GM19035 (cell line): Measurements from ENCODE around the gene LRRC15.

Source experiments
- ATAC-seq: cut with Tn5 transposase; IDR thresholded peaks from one replicate; pipeline ENCODE4 v1.9.1; 2021; ENCODE audit not compliant: unreplicated experiment

Gene LRRC15

DNA sequence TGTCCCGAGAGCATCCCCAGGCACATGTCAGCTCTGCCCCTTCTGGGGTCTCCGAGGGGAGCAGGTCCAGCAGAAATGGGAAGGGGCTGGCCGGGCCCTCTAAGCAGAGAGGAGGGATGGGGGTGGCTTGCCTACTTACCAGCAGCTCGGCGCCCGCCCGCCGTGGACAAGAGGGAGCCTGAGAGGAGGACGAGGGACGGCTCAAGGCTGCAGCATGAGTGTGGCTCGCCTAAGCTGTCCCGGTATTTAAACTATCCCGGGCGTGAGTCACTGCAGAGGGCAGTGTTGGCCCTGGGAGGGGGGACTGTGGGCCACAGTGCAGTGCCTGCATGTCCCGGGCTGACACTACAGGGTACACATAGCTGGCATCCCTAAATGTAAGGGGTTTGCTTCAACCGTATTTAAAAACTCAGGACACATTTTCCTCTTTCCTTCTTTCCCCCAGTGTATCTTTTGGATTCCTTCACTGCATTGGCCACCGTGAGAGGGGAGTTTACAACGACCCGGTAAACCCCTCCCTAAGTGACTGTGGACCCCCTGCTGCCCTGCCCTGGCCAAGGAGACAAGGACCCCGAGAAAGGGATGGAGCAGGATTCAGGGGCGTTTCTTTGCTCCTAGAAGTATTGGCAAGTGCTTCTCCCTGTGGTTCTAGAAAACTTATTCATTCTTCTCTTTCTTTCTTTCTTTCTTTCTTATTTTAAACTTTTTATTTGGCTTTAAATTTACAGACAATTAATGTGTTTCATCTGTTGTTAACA lies at the start of gene LRRC15:
TSS of gene LRRC15 (minus strand) at position 222 of the 758 bp plus-strand sequence. CDS start 8,700 bp downstream, outside the sequence.
- no peak for ATAC-seq

DNA sequence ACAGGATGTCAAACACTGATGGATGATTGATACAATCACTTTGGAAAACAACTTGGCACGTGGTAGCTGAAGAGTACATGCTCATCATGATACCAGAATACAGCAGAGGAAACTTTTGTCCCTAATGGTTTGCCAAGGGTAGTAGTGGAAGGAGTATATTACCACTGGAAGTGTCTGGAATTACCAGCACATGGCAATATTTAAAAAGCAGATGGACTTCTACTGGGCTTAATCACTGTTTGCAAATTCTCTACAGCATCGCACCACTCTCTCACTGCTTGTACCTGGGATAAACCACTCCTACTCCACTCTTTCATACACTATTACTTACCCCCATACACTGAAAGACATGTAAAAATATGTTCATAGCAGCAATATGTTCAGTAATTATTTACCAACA lies 49.1 kb upstream of the LRRC15 start:
- no peak for ATAC-seq

- no peak for ATAC-seq
Measured at GRCh38 chr3:194407423-194407822, 37.9 kb upstream of the LRRC15 start.

DNA sequence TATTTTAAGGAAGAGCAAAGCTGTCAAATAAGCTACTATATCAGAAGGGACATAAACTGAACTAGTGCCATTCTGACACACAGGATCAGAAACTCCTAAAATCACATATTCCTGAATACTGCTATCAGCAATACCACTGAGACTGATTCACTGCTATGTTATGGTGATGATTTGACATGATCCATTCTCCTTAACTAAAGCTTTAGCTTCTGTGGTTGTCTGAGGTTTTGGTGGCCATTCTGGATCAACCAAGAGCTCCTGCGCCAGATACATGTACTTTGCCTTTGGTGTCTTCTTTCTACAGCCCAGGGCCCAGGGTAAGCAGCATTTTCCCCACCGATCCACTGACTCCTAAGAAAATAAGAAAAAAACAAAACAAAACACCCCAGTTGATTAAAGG lies 36.2 kb upstream of the LRRC15 start:
- no peak for ATAC-seq

DNA sequence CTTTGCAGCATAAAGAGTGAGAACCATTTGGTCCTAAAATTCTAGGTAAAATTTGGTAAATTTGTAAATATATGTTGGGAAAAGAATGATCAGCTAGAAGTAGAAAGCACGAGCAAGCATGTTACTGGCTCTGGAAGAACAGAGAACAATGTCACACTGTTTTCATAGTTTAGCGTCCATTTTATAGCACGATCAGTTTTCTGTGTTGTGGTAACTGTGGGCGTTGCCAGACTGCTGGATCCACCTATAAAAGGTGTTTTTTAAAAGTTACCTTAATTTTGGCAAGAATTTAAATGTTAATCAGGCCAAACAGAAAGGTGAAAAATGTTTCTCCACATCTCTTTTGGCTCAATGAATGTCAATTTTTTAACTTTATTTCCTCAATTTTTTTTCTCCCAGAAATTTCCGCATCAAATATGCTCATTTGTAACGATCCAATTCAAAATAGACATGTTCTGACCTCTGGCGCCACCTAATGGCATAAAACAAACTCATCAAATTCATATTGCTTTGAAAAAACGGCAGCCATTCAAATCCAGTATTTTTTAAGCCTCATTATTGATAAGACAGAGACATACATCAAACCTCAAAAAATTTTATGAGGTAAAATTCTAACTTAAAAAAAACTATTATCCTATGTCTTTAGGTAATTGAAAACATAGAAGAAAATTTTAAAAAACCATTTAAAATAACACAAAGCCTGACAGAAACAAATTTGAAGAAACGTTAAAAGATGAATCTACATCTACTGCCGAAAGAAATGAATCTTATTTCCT lies 35.0 kb upstream of the LRRC15 start:
- ATAC-seq = no peak

- no peak for ATAC-seq
Measured at GRCh38 chr3:194401868-194402329, 32.4 kb upstream of the LRRC15 start.

GRCh38 chr3:194401346-194401745 lies 31.8 kb upstream of the LRRC15 start:
- no peak for ATAC-seq

DNA sequence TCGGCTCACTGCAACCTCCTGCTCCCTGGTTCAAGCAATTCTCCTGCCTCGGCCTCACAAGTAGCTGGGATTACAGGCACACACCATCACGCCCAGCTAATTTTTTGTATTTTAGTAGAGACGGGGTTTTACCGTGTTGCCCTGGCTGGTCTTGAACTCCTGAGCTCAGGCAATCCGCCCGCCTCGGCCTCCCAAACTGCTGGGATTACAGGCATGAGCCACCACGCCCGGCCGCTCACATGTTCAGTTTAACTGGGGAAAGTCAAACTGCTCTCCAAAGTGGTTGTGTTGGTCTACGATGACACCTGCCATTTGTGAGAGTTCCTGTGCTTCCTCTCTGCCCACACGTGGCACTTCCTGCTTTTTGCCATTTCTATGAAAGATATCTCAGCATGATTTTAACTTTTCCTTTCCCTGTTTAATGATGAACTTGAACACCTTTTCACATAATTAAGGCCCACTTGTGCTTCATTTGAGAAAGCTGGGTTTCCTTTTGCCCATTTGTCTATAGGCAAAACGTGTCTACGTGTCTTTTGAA lies 30.4 kb upstream of the LRRC15 start:
- no peak for ATAC-seq

DNA sequence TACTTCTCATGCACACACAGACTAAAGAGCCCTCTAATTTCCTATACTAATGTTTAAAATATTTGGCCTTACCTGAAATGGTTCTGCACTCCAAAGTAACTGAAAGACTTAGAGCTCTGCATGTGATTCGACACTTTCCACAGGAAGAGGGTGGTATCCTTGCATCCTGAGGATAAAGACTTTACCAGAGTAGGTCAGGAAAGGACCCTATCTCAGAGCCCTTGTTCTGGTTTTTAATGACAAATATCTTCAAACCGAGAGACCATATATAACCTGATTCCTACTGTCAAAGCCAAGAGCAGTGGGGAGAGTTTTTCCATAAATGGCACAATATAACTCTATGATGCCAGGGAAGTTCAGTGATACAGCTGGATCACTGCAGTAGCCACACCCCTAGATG lies 29.6 kb upstream of the LRRC15 start, which contains the start of gene GP5:
TSS of gene GP5 (minus strand) at position 101 of the 400 bp plus-strand sequence. CDS start 984 bp downstream, outside the sequence.
- ATAC-seq = no peak

- no peak for ATAC-seq
Measured at GRCh38 chr3:194397757-194398312, 28.3 kb upstream of the LRRC15 start.

- no peak for ATAC-seq
Measured at GRCh38 chr3:194396859-194397756, 27.6 kb upstream of the LRRC15 start.

DNA sequence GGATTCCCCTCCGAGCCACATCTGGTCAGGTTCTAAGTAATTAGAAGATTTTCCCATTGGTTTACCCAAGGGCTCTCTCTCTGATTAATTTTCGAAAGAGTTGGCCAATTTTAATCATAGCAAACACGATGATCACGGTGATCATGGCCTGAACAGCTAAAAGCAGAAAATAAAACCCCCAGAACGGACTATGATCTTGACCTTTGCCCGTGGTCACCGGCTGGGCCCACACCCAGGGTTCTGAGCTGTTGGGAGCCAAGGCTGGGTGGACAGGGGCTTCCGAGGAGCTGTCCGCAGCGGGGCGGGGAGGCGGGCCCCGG lies 27.0 kb upstream of the LRRC15 start:
- ATAC-seq = no peak

- no peak for ATAC-seq
Measured at GRCh38 chr3:194395778-194396538, 26.4 kb upstream of the LRRC15 start.

DNA sequence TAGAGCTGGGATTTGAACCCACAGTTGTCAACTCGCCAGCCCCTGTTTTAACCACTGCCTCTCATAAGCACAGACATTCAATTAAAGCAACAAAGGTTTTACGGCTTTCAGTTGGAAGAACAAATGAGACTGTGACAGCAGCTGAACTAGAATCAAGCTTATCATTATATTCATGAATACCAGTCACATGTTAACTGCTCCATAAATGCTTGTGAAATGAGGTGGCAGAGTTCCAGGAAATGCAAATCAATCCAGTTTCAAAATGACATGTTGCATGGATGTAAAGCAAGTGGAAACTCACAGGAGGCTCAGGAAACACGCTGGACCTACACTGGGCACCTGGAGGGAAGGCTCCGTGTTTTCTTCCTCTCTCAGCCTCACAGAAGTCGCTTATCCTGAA lies 25.7 kb upstream of the LRRC15 start:
- no peak for ATAC-seq

DNA sequence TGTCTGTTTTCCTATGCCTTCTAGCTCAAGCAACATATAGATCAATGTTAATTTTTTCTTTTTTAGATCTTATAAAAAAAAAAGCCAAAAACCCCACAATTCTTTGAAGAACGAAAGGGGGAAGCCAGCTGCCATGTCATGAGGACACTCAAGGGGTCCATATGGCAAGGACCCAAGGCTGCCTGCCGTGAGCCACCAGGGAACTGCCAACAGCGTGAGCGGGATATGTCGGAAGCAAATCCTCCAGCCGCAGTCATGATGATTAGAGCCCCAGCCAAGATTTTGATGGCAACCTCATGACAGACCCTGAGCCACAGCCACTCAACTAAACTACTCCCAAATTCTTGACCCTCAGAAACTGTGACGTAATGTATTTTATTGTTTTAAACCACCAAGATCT lies 23.0 kb upstream of the LRRC15 start:
- no peak for ATAC-seq

- no peak for ATAC-seq
Measured at GRCh38 chr3:194390835-194391234, 21.3 kb upstream of the LRRC15 start.

DNA sequence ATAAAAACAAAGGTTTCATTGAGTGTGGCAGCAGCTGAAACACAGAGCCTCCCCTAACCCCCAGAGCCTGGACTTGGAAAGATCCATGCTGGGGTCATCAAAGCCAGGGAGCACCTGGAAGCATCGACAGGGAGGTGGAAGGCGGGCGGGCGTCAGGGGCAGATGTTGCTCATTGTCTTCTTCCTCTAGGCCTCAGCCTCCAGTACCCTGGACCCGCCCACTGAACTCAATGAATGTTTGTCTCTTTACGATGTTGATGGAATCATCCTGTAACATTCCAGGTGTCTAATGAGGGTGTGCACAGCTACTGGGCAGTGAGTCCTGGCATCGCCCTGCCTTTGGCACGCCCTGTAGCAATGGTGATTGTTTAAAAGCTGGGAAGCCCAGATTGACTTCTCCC lies 19.7 kb upstream of the LRRC15 start:
- no peak for ATAC-seq

DNA sequence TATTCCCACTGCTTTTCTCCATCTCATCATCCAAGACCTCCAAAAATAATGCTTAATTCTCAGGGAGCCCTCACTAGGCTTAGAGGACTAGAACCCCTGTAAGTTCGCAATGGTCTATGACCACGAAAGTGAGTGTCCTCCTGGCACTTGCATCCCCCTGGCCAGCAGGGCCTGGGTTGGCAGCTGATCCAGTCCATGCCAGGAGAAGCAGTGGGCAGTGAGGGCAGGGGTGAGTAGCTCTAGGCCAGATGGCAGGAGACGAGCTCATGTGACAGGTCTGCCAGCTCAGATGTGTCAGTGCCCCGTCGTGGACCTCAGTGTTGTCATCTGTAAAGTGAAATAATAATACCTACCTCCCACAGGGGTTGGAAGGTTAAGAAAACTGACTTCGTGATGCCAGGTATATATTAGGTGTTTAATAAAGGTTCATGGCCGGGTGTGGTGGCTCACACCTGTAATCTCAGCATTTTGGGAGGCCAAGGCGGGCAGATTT lies 18.4 kb upstream of the LRRC15 start:
- no peak for ATAC-seq

DNA sequence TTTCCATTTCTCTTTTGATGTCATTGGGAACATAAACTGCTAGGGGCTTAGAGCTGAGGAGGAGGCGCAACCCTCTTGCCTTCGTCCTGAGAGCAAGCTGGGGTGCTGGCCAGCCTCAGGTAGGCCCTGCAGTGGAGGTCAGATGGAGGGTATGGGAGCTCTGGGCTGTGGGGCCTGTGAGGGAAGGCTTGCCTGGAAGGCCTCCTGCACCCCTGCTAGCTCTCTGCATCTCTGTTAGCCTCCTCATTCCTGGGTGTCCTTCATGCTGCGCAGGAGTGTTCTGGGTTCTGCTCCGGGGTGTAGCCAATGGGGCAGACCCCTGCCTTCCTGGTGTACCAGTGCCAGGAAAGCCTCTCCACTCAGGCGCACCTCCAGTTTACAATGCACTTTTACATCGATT lies 17.7 kb upstream of the LRRC15 start:
- ATAC-seq = no peak

- ATAC-seq = no peak
Measured at GRCh38 chr3:194386648-194387047, 17.1 kb upstream of the LRRC15 start.
